HG03135 (cell line): Measurements from ENCODE around the gene ANKRD36C.
"Not testable (repeated sequence)": the region's sequence is repeated elsewhere in the genome, so short reads cannot be mapped to it uniquely, and the experiment has no call there.

Experiments
- ATAC-seq: cut with Tn5 transposase; IDR thresholded peaks from one replicate; pipeline ENCODE4 v1.9.1; 2021; ENCODE audit warnings: mild to moderate bottlenecking, moderate library complexity; ENCODE audit not compliant: unreplicated experiment

ANKRD36C gene

DNA sequence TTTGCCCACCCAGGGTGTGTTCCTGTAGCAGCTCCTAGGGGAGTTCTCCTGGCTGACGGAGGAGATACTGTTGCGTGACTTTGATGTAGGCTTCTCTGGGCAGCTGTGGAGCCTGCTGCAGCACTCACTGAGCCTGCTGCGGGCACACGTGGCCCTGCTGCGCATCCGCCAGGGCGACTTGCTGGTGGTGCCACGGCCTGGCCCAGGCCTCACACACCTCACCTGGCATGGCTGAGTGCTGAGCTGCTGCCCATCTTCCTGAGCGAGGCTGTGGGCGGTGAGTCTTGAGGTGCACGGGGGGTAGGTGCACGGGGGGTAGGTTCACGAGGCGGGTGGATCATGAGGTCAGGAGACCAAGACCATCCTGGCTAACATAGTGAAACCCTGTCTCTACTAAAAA, 191.7 kb downstream of the ANKRD36C start:
- no peak for ATAC-seq

DNA sequence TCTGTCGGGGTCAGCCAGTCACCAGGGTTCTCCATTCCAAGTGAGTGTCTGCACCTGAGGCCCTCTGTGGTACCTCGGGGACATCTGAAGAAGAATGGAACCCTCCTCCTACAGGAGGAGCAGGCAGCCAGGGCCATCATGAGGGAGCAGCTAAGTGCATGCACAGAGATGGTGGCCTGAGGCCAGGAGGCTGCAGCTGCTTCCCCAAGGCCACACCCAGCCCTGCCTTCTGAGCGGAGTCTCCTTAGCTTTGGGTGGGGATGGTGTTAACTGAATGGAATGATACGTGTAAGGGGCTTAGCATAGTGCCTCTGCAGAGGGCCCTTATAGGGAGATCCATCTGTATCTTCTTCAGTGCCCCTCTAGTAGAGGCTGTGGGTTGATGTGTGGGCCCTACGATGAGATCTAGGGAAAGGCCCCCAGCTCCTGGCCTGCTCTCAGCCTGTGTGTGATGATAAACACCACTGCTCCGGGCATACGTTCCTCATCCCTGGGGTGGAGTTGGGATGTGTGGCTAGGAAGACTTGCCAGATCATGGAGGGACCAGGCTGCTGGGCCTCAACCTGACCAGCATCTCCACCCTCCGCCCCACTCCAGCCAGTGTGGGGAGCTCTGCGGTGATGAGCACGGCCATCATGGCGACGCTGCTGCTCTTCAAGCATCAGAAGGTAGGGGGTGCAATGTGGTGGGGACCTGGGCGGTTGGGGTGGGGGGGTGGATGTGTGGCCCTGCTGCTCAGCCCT, 192.3 kb downstream of the ANKRD36C start:
- ATAC-seq = not testable (repeated sequence)

DNA sequence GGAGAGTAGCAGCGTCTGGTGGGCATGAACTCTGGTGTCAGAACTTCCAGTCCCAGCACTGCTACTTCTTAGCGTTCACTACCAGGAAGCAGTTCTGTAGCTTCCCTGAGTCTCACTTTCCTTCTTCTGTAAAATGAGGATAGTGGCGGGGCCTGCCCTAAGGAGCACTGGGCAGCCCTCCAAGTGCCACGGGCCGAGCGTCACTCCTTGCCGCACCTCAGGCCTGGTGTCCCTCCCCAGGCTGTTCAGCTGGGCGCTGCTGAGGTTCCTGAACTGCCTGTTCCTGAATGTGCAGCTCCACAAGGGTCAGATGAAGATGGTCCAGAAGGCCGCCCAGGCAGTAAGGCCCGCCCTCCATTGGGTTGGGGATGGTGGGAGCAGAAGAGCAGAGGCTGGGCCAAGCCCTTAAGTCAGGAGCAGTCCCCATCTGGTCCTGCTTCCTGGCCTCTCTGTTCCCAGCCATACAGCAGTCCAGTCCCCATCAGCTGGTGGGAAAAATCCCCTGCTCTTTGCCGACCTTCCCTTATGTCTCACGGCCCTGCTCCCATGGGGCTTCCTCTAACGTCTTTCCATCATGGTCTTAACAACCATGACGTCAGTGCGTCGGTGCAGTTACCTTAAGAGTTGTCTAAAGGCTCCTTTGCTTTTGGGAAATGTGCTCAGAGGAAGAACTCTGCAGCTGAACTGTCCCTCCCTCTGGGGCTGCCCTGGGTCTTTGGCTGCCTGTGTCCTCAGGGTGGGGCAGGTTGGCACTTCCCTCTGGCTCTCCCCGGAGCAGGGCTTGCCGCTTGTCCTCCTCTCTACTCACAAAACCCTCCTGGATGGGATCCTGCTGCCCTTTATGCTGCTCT, 195.2 kb downstream of the ANKRD36C start:
- not testable (repeated sequence) for ATAC-seq

DNA sequence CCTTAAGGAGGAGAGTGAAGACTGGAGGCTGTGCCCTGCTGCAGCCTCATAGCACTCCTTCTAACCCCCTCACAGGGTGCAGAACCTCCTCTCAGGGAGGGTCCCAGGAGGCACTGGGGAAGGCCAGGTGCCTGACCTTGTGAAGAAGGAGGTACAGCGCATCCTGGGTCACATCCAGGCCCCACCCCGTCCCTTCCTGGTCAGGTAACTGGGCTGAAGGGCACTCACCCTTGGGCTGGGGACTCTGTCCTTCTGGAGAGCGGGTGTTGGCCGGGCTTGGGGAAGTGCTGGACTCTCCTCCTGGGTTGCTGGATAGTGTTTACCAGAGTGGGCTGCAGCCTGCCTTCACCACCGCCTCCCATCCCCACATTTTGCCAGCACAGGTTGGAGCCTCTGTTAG, 197.7 kb downstream of the ANKRD36C start:
- not testable (repeated sequence) for ATAC-seq

DNA sequence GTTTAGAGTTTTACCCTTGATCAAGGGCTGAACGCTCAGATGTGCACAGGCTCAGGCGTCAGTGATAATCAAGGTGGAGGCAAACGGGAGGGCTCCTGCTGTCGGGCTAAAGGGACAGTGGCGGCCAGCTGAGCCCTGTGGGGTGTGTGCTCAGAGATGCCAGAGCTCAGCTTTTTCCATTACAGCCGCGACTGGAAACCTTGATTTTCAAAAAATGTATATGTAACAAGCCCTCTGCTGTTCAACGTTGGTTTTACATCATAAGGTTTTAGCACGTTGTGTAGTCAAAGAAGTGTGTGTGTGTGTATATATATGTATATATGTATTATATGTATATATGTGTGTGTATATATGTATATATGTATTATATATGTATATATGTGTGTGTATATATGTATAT, 201.4 kb downstream of the ANKRD36C start:
- not testable (repeated sequence) for ATAC-seq

DNA sequence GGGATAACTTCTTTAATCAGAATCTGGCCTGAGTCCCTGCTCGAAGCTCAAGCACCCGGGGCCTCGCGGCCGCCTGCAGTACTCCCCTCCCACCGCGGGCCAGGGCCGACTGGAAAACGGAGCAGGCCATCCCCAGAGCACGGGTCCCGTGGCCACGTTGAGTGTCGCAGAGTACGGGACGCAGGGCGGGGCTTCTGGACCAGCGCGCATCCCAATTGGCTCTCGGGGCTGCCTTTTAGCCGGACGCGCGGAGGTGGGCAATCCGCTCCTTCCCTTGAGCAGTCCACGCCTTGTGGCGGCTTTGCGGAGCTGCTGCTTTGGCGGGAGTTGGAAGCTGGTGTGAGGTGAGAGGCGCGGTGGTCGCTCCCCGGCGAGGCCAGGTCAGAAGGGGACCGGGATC, 202.2 kb downstream of the ANKRD36C start:
- not testable (repeated sequence) for ATAC-seq

DNA sequence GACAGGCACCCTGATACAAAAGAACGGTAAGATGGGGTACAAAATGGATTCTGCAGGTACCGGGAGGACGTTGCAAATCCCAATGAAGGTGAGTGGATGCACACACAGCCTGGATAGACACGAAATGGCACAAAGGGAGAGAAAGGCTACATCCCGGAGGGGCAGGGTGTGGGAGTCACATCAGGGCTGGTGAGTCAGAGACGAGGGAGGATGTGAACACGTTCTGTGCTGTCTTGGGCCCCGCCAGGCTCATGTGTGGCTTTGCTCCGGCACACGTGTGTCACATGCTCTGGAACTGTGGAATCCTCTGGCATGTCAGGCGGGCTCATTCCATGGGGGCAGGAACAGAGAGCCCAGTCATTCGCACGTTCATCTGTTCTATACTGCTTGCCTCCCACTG, 203.0 kb downstream of the ANKRD36C start:
- not testable (repeated sequence) for ATAC-seq
